ENCODE results near the gene TBC1D32. TPM values are rescaled to one million over a fixed set of nuclear protein-coding genes. Genes with fewer than 3 reads are reported as not detected.

TBC1D32 gene
- total and polyA plus RNA-seq, 12 donors, result 0.62 to 4.6 (median 3.2) TPM

- WGBS, 2 donors, result 73 to 74% methylated on average over 1 of the region's 1 CpG
- H3K4me3 ChIP-seq, result no peak overlapping the region
- DNase-seq, result no peak
- ATAC-seq, result no peak
- no peaks in the 10 kb centered on the region for H3K9me3 ChIP-seq
- H3K27me3 ChIP-seq, result peaks cover 0 to 13% (median 4%) of the 10 kb centered on the region in 7 donors
- intact Hi-C loops (cut with DNase I), result no loop called here
- H3K4me1 ChIP-seq, result no peaks in the 10 kb centered on the region
- TF ChIP-seq CTCF (IDR thresholded peaks at IDR 0.05), result no peak
- no peaks in the 10 kb centered on the region for H3K36me3 ChIP-seq
- H3K27ac ChIP-seq, result no peak overlapping the region
Measured at GRCh38 chr6:121352941-121353340, 18.7 kb upstream of the TBC1D32 start.

- Histone ChIP-seq H3K36me3 (no peaks in the 10 kb centered on the region), H3K9me3 (no peaks in the 10 kb centered on the region), H3K4me3 (no peak overlapping the region), H3K27ac (no peak overlapping the region), H3K27me3 (peaks cover 0 to 9% (median 4%) of the 10 kb centered on the region in 7 donors), H3K4me1 (no peaks in the 10 kb centered on the region)
- 40 to 59% methylated on average over 1 of the region's 1 CpG for WGBS, 2 donors
- no peak for TF ChIP-seq CTCF (IDR thresholded peaks at IDR 0.05)
- DNase-seq (no peak), ATAC-seq (no peak)
- intact Hi-C loops (cut with DNase I), result no loop called here
Measured at GRCh38 chr6:121351916-121352315, 17.6 kb upstream of the TBC1D32 start.

- ATAC-seq, result no peak
- no peaks in the 10 kb centered on the region for H3K9me3 ChIP-seq
- 32 to 48% methylated on average over 1 of the region's 1 CpG for WGBS, 2 donors
- no peaks in the 10 kb centered on the region for H3K36me3 ChIP-seq
- no peaks in the 10 kb centered on the region for H3K4me1 ChIP-seq
- DNase-seq, result no peak
- TF ChIP-seq CTCF (IDR thresholded peaks at IDR 0.05), result no peak
- no peak overlapping the region for H3K27ac ChIP-seq
- intact Hi-C loops (cut with DNase I), result no loop called here
- H3K27me3 ChIP-seq, result peaks cover 0 to 9% (median 4%) of the 10 kb centered on the region in 7 donors
- no peak overlapping the region for H3K4me3 ChIP-seq
Measured at GRCh38 chr6:121349596-121349995, 15.3 kb upstream of the TBC1D32 start.

GRCh38 chr6:121347484-121347883, 13.2 kb upstream of the TBC1D32 start:
- TF ChIP-seq CTCF (IDR thresholded peaks at IDR 0.05), result no peak
- no peaks in the 10 kb centered on the region for H3K4me1 ChIP-seq
- H3K27me3 ChIP-seq, result peaks cover 0 to 5% (median 0%) of the 10 kb centered on the region in 7 donors
- DNase-seq (no peak), ATAC-seq (no peak)
- no peaks in the 10 kb centered on the region for H3K36me3 ChIP-seq
- WGBS, 2 donors, result 75 to 83% methylated on average over 3 of the region's 3 CpGs
- H3K27ac ChIP-seq, result no peak overlapping the region
- H3K4me3 ChIP-seq, result no peak overlapping the region
- no peaks in the 10 kb centered on the region for H3K9me3 ChIP-seq
- intact Hi-C loops (cut with DNase I), result no loop called here

Measured in heart right ventricle (tissue), 16 donors.